Muscle of back (tissue), 13 donors: ENCODE data around the gene AUP1. TPM values are rescaled to one million over a fixed set of nuclear protein-coding genes. Genes with fewer than 3 reads are reported as not detected.
"Not testable (repeated sequence)": the region's sequence is repeated elsewhere in the genome, so short reads cannot be mapped to it uniquely, and the experiment has no call there.

Experiments
- DNase-seq, 3 donors: peaks; one replicate each; pipeline versions ENCODE4 v3.0.0 to v3.0.0-alpha.2; 2013
- long read RNA-seq, 9 donors: transcript quantifications; one replicate each; lab custom pipeline, GENCODE V29; 2026
- polyA plus RNA-seq, 10 donors: library from polyadenylated mRNA; unstranded; fragments of 120-200 nt; gene quantifications; one replicate each; pipeline ENCODE4 v1.2.1, GENCODE V29; 2013; ENCODE audit not compliant: insufficient read length in 10 of 10

AUP1 gene, protein sequence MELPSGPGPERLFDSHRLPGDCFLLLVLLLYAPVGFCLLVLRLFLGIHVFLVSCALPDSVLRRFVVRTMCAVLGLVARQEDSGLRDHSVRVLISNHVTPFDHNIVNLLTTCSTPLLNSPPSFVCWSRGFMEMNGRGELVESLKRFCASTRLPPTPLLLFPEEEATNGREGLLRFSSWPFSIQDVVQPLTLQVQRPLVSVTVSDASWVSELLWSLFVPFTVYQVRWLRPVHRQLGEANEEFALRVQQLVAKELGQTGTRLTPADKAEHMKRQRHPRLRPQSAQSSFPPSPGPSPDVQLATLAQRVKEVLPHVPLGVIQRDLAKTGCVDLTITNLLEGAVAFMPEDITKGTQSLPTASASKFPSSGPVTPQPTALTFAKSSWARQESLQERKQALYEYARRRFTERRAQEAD
- polyA plus RNA-seq: 10 to 100 TPM; 52.6 to 85.2 (median 63.4) TPM
- long read RNA-seq, donor 1, transcript AUP1-201 (12 exons, 1,695 nt): major isoform, 12 of 27 reads
- long read RNA-seq, donor 1, partial matches to known transcripts: 12 of 27 reads
- long read RNA-seq, donor 1, other reads (novel, unspliced or antisense): 0 of 27 reads
- long read RNA-seq, donor 2, transcript AUP1-201 (12 exons, 1,695 nt): major isoform, 5 of 12 reads
- long read RNA-seq, donor 2, partial matches to known transcripts: 6 of 12 reads
- long read RNA-seq, donor 2, other reads (novel, unspliced or antisense): 0 of 12 reads
- long read RNA-seq, donor 3: 0 reads
- long read RNA-seq, donor 4, transcript AUP1-201 (12 exons, 1,695 nt): major isoform, 6 of 21 reads
- long read RNA-seq, donor 4, partial matches to known transcripts: 15 of 21 reads
- long read RNA-seq, donor 4, other reads (novel, unspliced or antisense): 0 of 21 reads
- long read RNA-seq, donor 5, transcript AUP1-201 (12 exons, 1,695 nt): major isoform, 6 of 28 reads
- long read RNA-seq, donor 5, partial matches to known transcripts: 22 of 28 reads
- long read RNA-seq, donor 5, other reads (novel, unspliced or antisense): 0 of 28 reads
- long read RNA-seq, donor 6, transcript AUP1-201 (12 exons, 1,695 nt): major isoform, 15 of 41 reads
- long read RNA-seq, donor 6, partial matches to known transcripts: 24 of 41 reads
- long read RNA-seq, donor 6, other reads (novel, unspliced or antisense): 0 of 41 reads
- long read RNA-seq, donor 7, partial matches to known transcripts: 0 of 8 reads
- long read RNA-seq, donor 7, other reads (novel, unspliced or antisense): 0 of 8 reads
- long read RNA-seq, donor 8, transcript AUP1-201 (12 exons, 1,695 nt): major isoform, 10 of 16 reads
- long read RNA-seq, donor 8, partial matches to known transcripts: 5 of 16 reads
- long read RNA-seq, donor 8, other reads (novel, unspliced or antisense): 0 of 16 reads
- long read RNA-seq, donor 9, partial matches to known transcripts: 0 of 1 reads
- long read RNA-seq, donor 9, other reads (novel, unspliced or antisense): 0 of 1 reads

DNA sequence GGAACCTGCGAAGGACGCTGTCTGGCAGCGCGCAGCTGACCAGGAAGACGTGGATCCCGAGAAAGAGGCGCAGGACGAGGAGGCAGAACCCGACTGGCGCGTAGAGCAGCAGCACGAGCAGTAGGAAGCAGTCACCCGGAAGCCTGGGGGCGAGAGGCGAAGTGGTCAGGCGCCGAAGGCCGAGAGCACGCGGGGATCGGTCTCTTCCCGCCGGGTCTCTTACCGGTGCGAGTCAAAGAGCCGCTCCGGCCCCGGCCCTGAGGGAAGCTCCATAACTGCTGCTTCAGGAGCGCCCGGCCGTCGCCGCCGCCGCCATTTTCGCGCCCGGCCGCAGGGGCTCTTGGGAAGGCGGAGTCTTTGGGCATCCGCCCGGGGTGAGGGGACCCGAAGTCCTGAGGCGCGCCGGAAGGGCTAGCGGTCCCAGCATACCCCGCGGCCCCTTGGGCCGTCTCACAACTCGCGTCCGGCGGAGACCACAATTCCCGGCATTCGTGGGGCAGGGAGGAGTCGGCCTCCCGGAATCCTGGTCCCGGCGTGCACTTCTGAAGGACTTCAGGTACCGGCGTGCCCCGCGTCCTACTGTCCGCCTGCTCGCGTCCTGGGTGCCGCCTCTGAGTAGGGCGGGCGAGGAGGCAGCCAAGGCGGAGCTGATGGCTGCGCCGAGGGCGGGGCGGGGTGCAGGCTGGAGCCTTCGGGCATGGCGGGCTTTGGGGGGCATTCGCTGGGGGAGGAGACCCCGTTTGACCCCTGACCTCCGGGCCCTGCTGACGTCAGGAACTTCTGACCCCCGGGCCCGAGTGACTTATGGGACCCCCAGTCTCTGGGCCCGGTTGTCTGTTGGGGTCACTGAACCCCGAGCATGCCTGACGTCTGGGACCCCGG, at the start of gene AUP1, which contains the start of gene HTRA2:
Gene AUP1 (minus strand): TSS at position 350 of the 882 bp plus-strand sequence. CDS start 77 bp downstream, at position 273.
Gene HTRA2 (plus strand): TSS at position 577 of the 882 bp plus-strand sequence. CDS start 74 bp downstream, at position 651.
- DNase-seq: peak; percentile 99

DNA sequence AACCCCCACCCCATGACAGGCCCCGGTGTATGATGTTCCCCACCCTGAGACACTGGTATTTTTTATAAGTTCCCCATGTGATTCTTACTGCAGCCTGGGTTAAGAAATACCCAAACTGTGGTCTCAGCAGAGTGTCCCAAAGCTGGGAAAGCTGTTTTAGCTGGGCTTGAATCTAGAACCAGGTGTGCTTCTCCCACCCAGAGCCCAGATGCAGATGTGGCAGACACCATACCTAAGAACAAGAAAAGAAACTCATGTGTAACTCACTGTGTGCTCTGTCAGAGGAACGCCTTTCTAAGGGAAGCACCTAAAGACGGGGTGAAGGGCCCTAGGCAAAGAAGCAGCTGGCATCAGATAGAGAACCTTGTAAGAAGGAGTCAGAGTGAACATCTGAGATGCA, 48.9 kb upstream of the AUP1 start:
- DNase-seq: no peak

DNA sequence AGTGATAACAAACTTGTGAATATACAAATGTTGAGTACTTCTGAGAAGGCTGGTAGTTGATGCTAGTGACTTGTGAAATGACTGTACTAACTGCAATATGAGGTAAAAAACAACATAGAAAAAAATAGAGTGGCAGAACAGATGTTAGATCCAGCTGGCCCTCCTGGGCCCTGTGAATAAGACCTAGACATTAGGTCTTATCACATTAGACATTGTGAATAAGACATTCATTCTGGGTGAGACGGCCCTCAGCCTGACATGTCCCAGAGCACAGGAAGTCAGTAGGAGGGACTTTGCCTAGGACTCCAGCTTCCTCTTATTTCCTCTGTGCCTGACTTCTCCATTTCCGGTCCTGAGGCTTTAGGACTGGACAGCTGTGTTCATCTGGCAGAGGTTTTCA, 47.9 kb upstream of the AUP1 start:
- peak in 1 of 3 donors; percentile 60 for DNase-seq

DNA sequence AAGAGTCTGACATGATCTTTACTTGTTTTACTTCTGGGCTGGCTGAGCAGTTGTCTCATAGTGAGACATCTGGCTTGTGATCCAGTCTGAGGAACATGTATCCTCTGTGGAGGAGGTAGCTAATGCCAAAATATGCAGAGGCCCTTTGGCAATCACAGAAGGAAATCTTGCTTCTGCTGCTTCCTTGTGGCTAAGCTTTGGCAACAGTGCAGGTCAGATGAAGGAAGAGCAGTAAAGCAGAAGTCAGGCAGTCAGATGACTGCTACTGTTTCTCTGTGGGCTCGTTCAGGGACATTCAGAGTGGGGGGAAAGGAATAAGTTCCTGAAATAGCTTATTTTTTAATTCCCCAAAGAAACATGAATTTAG, 47.3 kb upstream of the AUP1 start:
- DNase-seq: peak; percentile 60 to 79 (median 65)

DNA sequence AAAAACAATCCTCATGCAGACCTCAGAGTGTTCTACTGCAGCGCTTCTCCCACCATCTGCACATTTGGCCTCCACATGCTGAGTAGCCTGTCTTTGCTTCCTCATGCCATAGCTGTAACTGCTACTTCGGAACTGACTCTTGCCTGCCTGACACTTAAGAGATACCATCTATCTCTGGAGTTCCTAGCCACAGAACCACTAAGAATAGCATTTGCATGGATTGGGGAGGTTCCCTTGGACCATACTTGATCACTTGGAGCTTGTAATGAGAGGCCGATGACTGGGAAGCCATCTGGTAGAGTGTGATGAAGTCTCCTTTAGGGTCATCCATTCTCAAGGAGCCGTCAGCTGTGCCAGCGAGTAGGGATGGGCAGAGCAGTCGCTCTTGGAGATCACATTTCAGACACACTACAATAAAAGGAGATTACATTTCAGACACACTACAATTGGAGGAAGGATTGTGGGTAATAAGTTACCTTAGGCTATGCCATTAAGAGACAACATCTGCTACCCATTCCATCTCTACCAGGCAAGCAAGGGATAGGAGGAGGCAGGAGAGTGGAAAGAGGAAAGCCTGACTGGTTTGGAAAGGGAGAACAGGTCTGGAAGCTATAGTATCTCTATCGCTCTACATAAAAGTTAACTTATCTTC, 46.8 kb upstream of the AUP1 start:
- no peak for DNase-seq

DNA sequence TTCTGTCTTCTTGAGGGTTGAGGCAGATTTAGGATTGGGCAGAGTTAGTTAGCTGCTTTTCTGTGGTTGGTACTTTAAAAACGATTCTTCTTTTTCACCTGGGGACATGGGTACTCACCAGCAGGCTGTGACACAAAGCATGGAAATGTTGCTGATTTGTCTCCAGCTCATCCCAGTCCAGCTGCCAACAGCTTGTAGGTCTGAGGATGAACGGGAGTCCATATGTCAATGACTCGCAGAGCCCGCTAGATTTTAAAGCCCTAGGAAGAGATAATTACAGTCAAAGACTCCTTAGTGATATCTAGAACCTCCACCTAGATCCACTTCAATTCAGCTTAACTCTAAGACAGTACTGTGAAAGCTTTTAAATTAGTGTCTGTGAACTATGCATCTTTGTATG, 45.8 kb upstream of the AUP1 start:
- DNase-seq: no peak

DNA sequence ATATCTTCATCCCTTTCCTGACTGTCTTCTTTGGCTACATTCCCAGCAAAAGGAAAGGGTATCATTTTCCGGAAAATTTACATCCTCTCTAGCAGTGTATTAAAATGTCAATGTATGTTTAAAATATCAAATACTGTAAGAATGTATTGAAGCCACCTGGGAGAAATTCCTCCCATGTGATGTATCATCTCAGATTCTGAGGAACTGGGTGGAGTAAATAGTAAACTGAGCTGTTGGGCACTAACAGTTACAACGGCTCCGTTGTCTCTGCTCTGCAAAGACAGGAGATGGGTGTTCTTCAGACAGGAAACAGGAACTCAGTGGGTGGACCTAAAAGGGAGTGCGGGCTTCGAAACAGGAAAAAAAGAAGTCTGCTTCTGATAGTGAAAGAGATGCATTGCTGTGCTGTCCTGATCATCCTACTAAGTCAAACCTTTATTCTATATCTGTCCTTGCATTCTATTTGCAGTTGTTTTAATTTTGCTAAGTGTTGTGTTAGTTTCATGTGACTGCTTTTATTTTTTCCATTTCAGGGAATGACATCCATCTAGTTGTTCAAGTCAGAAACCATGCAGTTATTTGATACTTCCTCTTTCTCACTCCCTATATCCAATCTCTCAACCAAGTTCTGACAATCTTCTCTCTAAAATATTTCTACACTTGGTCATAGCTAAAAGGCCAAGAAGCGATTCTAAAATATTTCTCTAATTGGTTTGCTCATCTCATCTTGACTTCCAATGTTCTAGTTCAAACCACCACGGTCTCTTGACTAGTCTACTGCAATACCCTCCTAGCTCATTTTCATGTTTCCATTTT, 44.4 kb upstream of the AUP1 start:
- peak in 2 of 3 donors; percentile 51 to 55 for DNase-seq

DNA sequence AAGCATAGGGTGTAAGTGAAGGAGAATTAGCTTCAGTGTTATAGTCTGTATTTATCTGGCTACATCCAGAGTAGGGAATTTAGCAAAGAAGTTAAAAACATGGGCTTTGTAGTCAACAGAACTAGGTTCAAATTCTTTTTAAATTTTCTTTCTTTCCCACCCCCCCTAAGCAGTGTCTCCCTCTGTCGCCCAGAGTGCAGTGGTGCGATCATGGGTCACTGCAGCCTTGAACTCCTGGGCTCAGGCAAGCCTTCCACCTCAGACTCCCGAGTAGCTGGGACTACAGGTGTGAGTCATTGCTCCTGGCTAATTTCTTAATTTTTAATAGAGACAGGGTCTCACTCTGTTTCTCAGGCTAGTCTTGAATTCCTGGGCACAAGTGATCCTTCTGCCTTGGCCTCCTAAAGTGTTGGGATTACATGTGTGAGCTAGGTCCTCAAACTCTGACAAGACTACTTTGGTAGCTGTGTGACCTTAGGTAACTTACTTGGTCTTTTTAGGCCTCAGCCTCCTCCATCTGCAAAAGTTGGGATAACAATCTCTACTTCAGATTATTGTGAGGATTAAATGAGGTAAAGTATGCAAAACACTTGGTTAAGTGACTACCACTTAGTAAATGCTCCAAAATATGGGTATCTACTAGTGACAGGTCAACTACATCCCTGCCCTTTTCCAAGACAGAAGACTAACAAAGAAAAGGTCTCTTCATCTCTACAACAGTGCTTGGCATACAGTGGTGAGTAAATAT, 42.8 kb upstream of the AUP1 start:
- DNase-seq: no peak

DNA sequence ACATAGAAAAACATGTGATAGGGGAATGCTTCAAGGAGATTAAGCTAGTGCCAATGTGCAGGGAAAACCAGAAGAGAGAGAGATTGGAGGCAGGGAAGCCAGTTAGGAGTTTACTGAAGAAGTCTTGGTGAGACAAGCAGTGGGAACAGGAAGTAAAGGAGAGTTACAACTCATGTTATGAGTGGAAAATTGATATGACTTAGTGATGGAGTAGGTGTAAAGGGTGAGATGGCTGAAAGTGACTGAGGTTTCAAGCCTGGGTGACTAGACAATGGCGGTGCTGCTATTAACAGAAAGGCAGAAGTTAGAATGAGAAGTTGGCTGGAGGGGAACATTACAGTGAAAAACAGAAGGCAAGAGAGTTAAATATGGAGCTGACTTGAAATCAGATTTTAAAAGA, 41.6 kb upstream of the AUP1 start:
- DNase-seq: no peak

DNA sequence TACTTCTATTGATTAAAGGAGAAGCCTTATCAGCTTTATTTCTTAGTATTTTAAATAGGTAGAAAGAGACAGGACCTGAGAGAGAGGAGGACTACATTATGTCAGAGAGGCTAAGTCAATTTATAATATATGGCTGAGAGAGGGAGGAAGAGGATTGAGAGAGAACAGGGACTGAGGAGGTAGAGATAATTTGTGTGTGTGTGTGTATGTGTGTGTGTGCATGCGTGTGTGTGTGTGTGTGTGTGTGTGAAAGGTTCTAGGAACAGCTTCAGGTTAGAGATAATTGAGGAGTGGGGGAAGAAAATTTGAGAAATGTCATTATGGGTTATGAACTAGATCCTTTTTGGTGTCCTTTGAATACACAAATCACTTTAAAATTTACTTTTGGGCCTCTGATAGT, 40.2 kb upstream of the AUP1 start:
- no peak for DNase-seq

DNA sequence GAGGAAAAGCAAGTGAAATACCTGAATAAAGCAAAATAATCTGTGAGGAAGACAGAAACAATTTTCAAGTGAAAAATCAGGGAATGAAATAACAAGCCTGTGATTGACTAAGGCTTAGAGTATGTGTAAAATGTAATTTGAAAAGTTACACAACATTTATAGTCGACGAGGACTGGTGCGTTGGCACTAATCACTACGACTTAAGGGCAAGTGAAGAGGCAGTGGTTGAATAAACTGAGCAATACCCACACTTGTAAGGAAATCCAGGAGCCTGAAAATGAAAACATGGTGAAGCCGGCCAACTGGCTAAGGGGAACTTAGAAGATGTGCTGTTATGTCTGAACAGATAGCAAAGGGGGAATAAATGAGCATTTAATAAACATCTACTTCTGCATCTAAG, 38.4 kb upstream of the AUP1 start:
- peak in 1 of 3 donors; percentile 54 for DNase-seq

DNA sequence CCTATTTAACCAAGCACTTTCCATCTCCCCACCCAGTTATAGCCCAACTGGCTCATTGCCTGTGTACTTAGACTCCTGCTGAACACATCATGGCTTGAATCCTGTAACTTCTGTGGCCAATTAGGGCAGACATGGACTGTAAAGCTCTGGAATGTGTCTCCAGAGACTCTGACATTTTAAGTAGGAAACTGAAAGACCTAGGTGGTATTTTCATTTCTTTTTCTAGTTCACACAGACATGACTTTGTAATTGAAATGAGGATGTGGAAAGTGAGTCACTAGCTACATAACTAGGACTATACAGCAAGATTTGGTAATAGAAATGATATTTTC, 37.2 kb upstream of the AUP1 start:
- peak in 1 of 3 donors; percentile 95 for DNase-seq

DNA sequence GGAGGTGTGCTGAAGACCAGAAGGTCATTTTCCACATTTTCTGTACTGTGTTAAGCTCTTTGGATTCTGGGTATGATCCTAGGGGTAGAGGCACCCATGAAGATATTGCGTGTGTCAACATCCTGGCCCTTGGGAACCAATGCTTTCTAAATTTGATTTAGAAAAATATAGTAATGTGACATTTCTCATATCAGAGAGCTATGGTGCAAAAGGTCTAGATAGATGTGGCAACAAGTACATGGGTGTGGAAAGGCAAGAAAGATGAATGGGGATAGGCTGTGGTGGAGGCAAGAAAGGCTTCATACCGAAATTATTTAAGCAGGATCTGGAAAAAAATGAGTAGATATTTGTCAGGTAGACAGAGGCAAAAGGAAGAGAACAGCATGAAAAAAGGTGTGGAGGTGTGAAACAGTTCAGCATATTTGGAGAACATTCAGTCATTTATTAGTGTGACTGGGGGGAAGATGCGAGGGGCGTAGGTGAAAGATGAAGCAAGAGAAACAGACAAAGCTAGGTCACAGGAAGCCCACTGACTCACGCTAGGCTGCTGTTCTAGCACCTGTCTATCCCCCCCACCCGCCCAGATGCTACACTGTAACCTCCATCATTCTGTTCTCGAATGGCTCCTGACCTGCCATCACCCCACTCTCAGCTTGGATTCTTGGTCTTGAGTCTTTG, 36.7 kb upstream of the AUP1 start:
- DNase-seq: no peak

DNA sequence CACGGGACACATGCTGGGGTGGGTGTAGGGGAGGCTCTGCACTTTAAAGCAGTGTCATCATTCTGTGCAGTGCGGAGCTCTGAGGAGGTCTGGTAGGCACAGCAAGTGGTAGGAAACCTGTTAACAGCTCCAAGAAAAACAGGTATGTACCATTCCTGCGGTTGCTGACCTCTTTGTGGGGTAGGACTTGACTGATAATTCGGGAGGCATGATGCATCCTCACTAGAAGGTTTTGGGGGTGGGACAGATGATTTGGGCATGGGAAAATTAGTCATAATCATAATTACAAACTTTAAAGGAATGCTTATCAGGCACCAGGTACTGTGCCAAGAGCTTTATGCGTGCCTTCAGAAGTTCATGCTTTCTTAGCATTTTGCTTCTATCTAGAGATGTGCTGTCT, 34.7 kb upstream of the AUP1 start:
- DNase-seq: no peak

DNA sequence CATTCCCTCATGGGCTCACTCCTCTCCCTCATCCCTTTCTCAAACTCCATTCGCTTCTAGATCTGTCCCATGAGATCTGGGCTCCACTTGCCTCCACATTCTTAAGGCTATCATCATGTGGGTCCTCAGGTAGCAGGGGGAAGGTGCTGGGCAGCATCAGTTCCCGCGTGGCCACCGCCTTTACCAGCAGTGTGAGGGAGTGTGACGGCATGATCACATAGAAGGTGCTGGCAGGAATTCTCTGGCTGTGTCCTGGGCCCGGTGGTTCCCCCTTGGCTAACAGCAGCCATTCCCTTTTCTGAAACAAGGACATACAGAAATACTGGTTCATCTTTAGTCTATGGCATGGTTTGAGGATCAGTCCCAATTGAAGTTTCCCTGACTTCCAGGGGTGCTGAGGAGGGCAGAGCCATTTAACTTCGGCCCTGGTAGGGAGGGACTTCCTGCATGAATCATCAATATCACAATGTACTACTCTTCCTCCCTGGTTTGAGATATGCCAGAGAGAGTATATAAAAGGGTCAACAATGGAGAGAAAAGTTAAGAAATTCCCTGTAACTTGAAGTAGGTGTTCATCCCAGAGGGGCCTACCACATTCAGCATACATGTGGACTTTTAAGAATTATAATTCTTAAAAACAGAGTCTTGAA, 32.7 kb upstream of the AUP1 start:
- DNase-seq: no peak

DNA sequence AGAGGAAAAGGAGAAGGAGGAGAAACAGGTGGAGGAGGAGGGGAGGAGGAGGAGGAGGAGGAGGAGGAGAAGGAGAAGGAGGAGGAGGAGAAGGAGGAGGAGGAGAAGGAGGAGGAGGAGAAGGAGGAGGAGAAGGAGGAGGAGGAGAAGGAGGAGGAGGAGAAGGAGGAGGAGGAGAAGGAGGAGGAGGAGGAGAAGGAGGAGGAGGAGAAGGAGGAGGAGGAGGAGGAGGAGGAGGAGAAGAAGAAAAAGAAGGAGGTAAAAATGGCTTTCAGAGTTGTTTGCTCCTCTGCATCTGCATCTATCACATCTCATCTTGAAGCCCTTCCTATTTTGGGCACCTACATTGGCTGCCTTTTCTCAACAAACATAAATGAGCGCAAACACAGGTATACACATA, 31.5 kb upstream of the AUP1 start:
- not testable (repeated sequence) for DNase-seq

DNA sequence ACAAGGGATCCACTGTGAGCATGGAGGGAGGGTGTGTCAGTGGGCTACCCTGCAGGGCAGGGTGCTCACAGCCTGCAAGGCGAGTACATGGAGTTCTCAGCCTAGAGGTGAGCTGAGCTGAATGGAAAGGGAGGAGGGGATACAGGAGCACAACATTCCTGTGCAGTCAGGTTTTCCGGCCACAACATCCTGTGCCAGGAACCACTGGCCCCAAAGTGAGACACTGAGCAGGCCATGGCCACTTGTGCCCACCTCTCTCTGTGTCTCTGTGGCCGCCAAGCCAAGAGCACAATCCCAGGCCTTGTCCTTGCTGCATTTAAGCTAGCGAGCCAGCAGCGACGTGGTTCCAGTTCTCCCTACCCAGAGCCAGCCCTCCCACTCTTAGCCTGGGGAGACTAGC, 31.1 kb upstream of the AUP1 start:
- DNase-seq: no peak
